Gastrocnemius medialis (tissue), 4 donors: Measurements from ENCODE around the gene SREBF2.

Experiments used
- POLR2A ChIP-seq, 2 donors: fragments of 450-650 bp; IDR thresholded peaks; one replicate each; pipeline ENCODE4 v1.6.1; 2017; ENCODE audit warnings: antibody characterized with exemption in 2 of 2, mild to moderate bottlenecking in 2 of 2, moderate library complexity in 2 of 2
- TF ChIP-seq, protein P1 (sequence below), 5 experiments: fragments of 450-650 bp in 3 of 5; fragments of 200-600 bp in 2 of 5; sonication (generic) in 2 of 5; IDR thresholded peaks in 4 of 5; conservative IDR thresholded peaks in 1 of 5; 1 replicate in 4 of 5; 2 replicates in 1 of 5; pipeline ENCODE4 v1.5.1; 2016 to 2019; ENCODE audit warnings: antibody characterized with exemption in 5 of 5, mild to moderate bottlenecking in 3 of 5, moderate library complexity in 3 of 5

DNA sequence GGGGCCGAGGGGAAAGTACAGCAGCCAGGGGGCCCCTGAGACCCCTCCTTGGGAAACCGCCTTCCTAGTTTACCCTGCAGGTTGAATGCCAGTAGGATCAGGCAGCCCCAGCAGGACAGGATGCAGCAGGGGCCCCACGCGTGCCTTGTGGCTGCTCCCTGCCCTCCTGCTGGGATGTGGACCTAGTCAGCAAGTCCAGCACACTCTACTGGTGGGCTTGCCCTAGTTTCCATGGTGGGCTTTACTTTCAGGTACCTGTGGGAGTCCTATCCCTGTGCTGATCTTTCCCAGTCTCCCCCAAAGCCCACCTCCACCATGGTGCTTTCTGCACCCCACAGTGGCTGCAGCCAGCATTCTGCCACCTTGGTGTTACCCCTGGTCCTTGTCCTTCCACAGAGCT is 59.8 kb downstream of the SREBF2 start:
- no peak for TF ChIP-seq POLR2A (IDR thresholded peaks at IDR 0.05)
- TF ChIP-seq, protein P1, sequence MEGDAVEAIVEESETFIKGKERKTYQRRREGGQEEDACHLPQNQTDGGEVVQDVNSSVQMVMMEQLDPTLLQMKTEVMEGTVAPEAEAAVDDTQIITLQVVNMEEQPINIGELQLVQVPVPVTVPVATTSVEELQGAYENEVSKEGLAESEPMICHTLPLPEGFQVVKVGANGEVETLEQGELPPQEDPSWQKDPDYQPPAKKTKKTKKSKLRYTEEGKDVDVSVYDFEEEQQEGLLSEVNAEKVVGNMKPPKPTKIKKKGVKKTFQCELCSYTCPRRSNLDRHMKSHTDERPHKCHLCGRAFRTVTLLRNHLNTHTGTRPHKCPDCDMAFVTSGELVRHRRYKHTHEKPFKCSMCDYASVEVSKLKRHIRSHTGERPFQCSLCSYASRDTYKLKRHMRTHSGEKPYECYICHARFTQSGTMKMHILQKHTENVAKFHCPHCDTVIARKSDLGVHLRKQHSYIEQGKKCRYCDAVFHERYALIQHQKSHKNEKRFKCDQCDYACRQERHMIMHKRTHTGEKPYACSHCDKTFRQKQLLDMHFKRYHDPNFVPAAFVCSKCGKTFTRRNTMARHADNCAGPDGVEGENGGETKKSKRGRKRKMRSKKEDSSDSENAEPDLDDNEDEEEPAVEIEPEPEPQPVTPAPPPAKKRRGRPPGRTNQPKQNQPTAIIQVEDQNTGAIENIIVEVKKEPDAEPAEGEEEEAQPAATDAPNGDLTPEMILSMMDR (IDR thresholded peaks at IDR 0.05 in 4 of 5, conservative IDR thresholded peaks at IDR 0.05 in 1 of 5), result no peak
